ENCODE measurements around the gene TBC1D3H.
"Not testable (repeated sequence)": the region's sequence is repeated elsewhere in the genome, so short reads cannot be mapped to it uniquely, and the experiment has no call there.

- not testable (repeated sequence) for TF ChIP-seq CTCF, POLR2A (IDR thresholded peaks at IDR 0.05)
Observed at GRCh38 chr17:36388385-36389245, at the start of gene TBC1D3H.

All from ovary (tissue), 3 donors.